ENCODE results near the gene MAST1. TPM values are rescaled to one million over a fixed set of nuclear protein-coding genes. Genes with fewer than 3 reads are reported as not detected.
"Not testable (repeated sequence)": the region's sequence is repeated elsewhere in the genome, so short reads cannot be mapped to it uniquely, and the experiment has no call there.

The MAST1 gene
- total and polyA plus RNA-seq, 10 donors = 0.12 to 0.65 (median 0.32) TPM; not detected in 2

GRCh38 chr19:12843999-12844732 lies 5.9 kb downstream of the MAST1 start:
- Histone ChIP-seq H3K36me3 (no peaks in the 10 kb centered on the region), H3K9me3 (peaks cover 0 to 5% (median 0%) of the 10 kb centered on the region in 8 donors), H3K4me3 (no peak overlapping the region), H3K27ac (no peak overlapping the region), H3K4me1 (peaks cover 5 to 32% (median 19%) of the 10 kb centered on the region in 6 donors), H3K27me3 (replicated peaks in 1 of 7) (peaks cover 9 to 99% (median 55%) of the 10 kb centered on the region in 7 donors)
- TF ChIP-seq POLR2A (IDR thresholded peaks at IDR 0.05) (no peak), POLR2AphosphoS5 (IDR thresholded peaks at IDR 0.05) (no peak)
- TF ChIP-seq, protein P1, sequence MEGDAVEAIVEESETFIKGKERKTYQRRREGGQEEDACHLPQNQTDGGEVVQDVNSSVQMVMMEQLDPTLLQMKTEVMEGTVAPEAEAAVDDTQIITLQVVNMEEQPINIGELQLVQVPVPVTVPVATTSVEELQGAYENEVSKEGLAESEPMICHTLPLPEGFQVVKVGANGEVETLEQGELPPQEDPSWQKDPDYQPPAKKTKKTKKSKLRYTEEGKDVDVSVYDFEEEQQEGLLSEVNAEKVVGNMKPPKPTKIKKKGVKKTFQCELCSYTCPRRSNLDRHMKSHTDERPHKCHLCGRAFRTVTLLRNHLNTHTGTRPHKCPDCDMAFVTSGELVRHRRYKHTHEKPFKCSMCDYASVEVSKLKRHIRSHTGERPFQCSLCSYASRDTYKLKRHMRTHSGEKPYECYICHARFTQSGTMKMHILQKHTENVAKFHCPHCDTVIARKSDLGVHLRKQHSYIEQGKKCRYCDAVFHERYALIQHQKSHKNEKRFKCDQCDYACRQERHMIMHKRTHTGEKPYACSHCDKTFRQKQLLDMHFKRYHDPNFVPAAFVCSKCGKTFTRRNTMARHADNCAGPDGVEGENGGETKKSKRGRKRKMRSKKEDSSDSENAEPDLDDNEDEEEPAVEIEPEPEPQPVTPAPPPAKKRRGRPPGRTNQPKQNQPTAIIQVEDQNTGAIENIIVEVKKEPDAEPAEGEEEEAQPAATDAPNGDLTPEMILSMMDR (IDR thresholded peaks at IDR 0.05 in 8 of 11, conservative IDR thresholded peaks at IDR 0.05 in 3 of 11) = no peak
- intact Hi-C loops (cut with DNase I; ENCODE audit: low total_unique reads) = no loop called here
- WGBS, 5 donors = 70 to 94% (median 86%) methylated on average over 3 of the region's 3 CpGs
- DNase-seq = no peak

DNA sequence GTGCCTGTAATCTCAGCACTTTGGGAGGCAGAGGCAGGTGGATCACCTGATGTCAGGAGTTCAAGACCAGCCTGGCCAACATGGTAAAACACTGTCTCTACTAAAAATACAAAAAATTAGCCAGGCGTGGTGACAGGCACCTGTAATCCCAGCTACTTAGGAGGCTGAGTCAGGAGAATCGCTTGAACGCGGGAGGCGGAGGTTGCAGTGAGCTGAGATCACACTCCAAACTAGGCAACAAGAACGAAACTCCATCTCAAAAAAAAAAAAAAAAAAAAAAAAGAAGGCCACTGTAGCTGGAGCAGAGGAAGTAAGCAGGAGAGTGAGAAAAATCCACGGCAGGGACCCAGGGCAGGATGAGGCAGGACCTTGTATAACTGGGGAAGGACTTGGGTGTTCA lies 8.3 kb downstream of the MAST1 start:
- intact Hi-C loops (cut with DNase I; ENCODE audit: low total_unique reads) = loop anchor here (5.0 kb wide), 1 partner anchor 84 kb away; no protein-coding TSS in a partner anchor

GRCh38 chr19:12847159-12848139 lies 9.1 kb downstream of the MAST1 start:
- Histone ChIP-seq H3K27me3 (replicated peaks in 1 of 7) (peaks cover 3 to 84% (median 23%) of the 10 kb centered on the region in 7 donors), H3K9me3 (no peaks in the 10 kb centered on the region), H3K36me3 (no peaks in the 10 kb centered on the region), H3K4me3 (peak overlapping the region in 4 of 8 donors; percentile 8 to 56 (median 14)), H3K27ac (no peak overlapping the region), H3K4me1 (peaks cover 5 to 11% (median 10%) of the 10 kb centered on the region in 6 donors)
- intact Hi-C loops (cut with DNase I; ENCODE audit: low total_unique reads) = loop anchor here (5.0 kb wide), 1 partner anchor 85 kb away; no protein-coding TSS in a partner anchor
- WGBS, 5 donors = 10 to 16% (median 12%) methylated on average over 48 to 69 of the region's 69 CpGs
- TF ChIP-seq POLR2A (IDR thresholded peaks at IDR 0.05) = no peak
- TF ChIP-seq, protein P1 (IDR thresholded peaks at IDR 0.05 in 8 of 11, conservative IDR thresholded peaks at IDR 0.05 in 3 of 11) = peak; percentile 97 to 100 (median 99)
- peak; percentile 19 to 78 (median 65) for TF ChIP-seq POLR2AphosphoS5 (IDR thresholded peaks at IDR 0.05)
- peak; percentile 96 for DNase-seq

More for the DNA sequence above, 8.3 kb downstream of the MAST1 start:
- H3K9me3 ChIP-seq, DNase-seq, H3K27ac ChIP-seq, H3K4me3 ChIP-seq, H3K36me3 ChIP-seq: not testable (repeated sequence)
- Histone ChIP-seq H3K27me3 (replicated peaks in 1 of 7) (peaks cover 3 to 87% (median 31%) of the 10 kb centered on the region in 7 donors), H3K4me1 (peaks cover 5 to 16% (median 11%) of the 10 kb centered on the region in 6 donors)
- 75 to 83% (median 81%) methylated on average over 7 of the region's 7 CpGs for WGBS, 5 donors

DNA sequence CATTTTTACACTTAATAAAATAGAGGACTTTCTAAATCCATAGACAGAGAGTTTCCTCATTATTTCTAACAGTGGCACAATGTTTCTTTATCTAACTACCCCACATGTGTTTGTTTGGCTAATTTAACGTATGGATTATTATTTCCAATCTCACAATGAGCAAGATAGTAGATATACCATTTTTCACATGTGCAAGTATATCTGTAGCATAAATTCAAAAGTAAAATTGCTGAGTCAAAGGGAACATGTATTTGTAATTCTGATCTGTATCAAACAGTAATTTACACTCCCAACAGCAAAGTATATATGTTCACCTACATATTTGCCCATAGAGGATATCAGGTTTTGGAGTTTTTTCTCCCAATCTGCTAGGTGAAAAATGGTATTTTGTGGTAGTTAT lies 18.3 kb downstream of the MAST1 start:
- Histone ChIP-seq H3K27ac (no peak overlapping the region), H3K4me3 (no peak overlapping the region), H3K27me3 (replicated peaks in 1 of 7) (peaks cover 0 to 5% (median 0%) of the 10 kb centered on the region in 7 donors), H3K9me3 (peaks cover 0 to 27% (median 20%) of the 10 kb centered on the region in 8 donors), H3K36me3 (no peaks in the 10 kb centered on the region), H3K4me1 (no peaks in the 10 kb centered on the region)
- intact Hi-C loops (cut with DNase I; ENCODE audit: low total_unique reads) = no loop called here
- 71 to 89% (median 80%) methylated on average over 1 of the region's 1 CpG for WGBS, 5 donors
- no peak for TF ChIP-seq POLR2A (IDR thresholded peaks at IDR 0.05)
- TF ChIP-seq, protein P1 (IDR thresholded peaks at IDR 0.05 in 8 of 11, conservative IDR thresholded peaks at IDR 0.05 in 3 of 11) = no peak
- no peak for TF ChIP-seq POLR2AphosphoS5 (IDR thresholded peaks at IDR 0.05)
- no peak for DNase-seq

All from spleen (tissue), 11 donors.